Occipital lobe (tissue), 2 donors: ENCODE results near the gene ARID3A. TPM values are rescaled to one million over a fixed set of nuclear protein-coding genes. Genes with fewer than 3 reads are reported as not detected.
"Not testable (repeated sequence)": the region's sequence is repeated elsewhere in the genome, so short reads cannot be mapped to it uniquely, and the experiment has no call there.

Experiments used
- DNase-seq: peaks from one replicate; lab custom pipeline; 2025; lab: John Stamatoyannopoulos, UW
- total RNA-seq: library from RNA; depleted of rRNA; stranded (reverse); fragments of >200 nt; gene quantifications from one replicate; pipeline ENCODE4 v1.2.3, GENCODE V29; 2014

ARID3A gene
- total RNA-seq, 1 donor from 2014 or later: 8.0 TPM

DNA sequence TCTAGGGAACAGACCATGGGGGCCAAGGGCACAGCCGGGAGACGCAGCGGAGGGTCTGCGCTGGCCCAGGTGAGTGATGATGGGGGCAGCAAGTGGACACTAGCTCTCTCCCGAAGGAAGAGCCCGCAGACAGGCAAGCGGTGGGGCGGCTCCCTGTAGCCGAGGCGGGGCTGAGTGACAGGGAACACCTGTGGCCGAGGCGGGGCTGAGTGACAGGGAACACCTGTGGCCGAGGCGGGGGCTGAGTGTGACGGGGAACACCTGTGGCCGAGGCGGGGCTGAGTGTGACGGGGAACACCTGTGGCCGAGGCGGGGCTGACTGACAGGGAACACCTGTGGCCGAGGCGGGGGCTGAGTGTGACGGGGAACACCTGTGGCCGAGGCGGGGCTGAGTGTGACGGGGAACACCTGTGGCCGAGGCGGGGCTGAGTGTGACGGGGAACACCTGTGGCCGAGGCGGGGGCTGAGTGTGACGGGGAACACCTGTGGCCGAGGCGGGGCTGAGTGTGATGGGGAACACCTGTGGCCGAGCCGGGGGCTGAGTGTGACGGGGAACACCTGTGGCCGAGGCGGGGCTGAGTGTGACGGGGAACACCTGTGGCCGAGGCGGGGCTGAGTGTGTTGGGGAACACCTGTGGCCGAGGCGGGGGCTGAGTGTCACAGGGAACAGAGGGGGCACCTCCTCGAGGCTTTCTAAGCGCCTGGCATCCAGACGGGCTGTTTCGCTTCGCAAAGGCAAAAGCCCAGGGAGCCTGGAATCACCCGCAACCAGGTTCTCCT lies 34.2 kb upstream of the ARID3A start:
- not testable (repeated sequence) for DNase-seq

DNA sequence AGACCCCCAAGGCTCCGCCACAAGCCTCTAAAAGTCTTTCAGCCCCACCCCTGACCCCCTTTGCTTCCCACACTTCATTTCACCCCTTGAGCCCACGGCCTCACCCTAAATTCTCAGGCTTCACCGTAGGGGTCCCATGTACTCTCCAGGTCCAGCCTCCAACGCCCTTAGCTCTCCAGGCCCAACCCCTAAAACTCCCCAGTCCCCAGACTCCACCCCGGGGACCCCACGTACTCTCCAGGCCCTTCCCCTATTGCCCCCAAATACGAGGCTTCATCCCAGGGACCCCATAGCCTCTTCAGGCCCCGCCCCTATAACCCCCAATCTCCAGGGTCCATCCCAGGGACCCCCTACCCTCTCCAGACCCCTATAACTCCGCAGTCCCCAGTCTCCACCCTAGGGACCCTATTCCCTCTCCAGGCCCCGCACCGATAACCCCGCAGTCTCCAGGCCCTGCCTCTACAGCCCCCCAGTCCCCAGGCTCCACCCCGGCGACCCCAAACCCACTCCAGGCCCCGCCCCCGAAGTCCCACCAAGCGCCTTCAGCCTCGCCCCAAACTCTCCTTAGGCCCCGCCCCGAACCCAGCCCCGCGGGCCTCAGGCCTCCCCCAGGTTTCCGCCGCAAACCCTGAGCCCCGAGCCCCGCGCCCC lies 33.5 kb upstream of the ARID3A start:
- no peak for DNase-seq

GRCh38 chr19:892894-893689 lies 32.7 kb upstream of the ARID3A start, which contains the start of the genes MED16 and RNU6-9:
Gene MED16, minus strand, starts transcription at chr19:893187. Its CDS starts 2,056 bp downstream, at chr19:891131.
Gene RNU6-9, plus strand, starts transcription at chr19:893484.
- DNase-seq: peak; percentile 78

DNA sequence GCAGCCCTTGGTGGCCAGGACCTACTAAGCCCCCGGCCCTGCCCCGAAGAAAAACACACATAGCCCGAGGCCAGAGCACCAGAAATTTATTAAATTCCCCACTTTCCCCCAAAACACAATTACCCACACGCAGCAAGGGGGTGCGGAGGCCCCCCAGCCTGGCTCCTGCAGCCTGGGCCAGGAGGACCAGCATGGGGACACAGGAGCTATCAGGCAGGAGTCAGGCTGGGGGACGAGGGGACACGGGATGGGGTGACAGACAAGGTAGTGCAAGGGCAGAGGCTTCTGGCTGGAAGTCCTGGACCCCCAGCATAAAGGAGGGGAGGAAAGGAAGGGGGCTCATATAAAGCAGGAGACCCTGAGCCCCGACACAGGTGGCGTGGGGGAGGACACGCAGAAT lies 29.4 kb upstream of the ARID3A start:
- no peak for DNase-seq

DNA sequence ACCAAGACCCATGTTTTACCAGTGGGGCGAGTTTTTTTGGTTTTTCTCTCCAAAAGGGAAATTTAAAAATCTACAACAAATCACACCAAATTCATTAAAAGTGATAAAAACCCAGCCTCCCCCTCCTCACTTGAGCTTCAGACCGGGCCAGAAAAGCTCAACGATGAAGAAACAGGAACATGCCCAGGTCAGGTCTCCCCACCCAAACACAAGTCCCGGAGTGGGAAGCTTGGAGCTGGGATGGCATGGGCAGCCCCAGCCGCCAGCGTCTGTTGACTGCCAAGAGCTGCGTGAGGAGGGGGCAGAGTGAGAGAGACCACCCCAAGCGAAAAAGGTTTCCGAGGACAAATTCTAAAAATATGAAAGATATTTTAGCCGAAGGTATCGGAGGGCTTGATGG lies 28.8 kb upstream of the ARID3A start:
- no peak for DNase-seq

DNA sequence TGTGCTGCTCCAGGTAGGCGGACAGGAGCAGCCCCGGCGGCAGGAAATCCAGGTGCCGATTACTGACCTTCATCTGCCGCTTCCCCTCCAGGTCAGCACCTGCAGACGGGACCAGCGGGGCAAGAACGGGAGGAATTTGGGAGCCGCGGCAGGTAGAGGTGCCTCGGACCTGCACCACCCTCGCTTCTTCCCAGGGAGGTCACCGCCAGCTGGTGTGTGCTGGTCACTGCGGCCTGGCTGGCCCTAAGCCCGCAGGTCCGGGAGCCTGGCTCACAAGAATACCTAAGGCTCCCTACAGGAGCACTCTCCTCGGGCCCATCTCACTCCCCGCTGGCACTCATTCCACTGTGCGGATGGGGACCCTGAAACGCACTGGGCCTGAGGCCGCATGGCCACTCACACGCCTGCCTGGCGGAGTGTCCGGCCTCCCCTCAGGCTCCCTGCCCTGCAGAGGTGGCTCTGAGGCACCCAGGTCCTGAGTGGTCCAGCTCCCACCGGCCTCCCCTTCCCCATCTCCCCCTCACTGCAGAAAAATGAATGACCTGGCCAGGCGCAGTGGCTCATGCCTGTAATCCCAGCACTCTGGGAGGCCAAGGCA lies 28.3 kb upstream of the ARID3A start:
- DNase-seq: no peak

- DNase-seq: peak; percentile 61
Measured at GRCh38 chr19:898663-899062, 27.2 kb upstream of the ARID3A start.

GRCh38 chr19:899336-900042 lies 26.3 kb upstream of the ARID3A start:
- no peak for DNase-seq

GRCh38 chr19:900043-900301 lies 25.9 kb upstream of the ARID3A start:
- no peak for DNase-seq

GRCh38 chr19:900302-901111 lies 25.3 kb upstream of the ARID3A start:
- DNase-seq: no peak

DNA sequence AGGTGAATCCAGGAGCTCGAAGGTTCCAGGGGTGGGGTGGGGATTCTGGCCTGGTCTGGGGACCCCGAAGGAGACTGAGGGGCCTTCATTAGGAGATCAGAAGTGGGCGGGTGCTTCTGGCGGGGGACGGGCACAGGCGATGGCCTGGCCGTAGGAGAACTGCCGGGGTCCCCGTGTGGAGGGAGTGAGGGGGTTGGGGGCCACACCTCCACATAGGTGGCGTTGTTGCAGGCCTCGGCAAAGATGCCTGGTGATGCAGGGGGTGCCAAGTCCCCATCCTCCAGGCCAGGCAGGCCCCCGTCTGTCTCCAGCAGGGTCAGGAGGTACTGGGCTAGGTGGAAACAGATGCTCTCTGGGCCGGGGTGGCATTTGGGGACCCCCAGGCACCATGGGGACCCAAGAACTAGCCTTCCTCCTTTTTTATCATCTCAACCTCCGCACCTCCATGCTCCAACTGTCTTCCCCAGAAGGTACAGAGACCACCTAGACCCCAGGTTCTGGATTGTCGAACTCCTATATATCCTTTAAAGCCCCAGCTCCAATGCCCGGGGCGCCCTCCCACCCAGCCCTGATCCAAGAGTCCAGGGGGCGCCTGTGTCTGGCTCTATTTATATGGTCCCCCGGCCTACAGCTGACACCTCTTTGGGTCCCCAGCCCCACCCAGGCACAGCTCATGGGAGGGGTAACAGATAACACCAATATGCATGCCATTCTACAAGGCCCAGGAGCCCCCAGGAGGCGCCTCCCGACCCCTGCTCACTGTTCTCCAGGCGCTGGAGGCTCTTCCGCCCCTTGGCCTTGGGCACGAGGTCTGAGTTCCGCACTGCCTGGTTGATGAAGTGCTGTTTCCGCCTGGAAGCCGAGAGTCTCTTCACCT lies 24.4 kb upstream of the ARID3A start:
- DNase-seq: no peak

DNA sequence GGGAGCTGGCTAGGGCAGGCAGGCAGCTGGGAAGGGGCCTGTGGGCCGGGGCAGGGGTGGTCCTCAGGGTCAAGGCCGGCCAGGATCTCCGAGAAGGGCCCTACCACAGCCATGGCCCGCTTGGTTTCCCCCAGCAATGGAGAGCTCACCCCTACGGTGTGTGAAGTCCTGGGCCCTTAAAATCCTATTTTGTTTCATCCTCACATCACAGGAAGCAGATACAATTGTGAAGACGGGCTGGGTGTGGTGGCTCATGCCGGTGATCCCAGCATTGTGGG lies 23.8 kb upstream of the ARID3A start:
- no peak for DNase-seq

DNA sequence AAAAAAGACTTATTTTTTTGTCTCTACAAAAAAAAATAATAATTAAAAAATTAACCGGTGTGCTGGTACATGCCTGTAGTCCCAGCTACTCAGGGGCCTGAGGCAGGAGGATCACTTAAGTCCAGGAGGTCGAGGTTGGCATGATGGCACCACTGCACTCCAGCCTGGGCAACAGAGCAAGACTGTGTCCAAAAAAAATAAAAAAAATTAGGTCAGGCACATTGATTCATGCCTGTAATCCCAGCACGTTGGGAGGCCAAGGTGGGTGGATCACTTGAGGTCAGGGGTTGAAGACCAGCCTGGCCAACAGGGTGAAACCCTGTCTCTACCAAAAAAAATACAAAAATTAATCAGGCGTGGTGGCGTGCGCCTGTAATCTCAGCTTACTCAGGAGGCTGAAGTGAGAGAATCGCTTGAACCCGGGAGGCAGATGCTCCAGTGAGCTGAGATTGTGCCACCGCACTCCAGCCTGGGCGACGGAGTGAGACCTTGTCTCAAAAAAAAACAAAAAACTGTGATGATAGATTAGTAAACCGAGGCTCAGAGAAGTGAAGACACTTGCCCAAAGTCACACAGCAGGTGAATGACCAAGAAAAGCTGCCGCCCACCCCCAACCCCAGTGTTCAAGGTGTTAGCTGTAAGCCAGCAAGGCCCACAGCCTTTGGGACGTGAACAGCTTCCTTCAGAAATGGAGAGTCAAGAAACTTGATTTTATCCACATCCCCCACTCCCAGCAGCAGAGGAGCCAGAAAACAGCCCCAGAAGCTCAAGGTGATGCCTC lies 23.2 kb upstream of the ARID3A start:
- no peak for DNase-seq

GRCh38 chr19:903266-903797 lies 22.5 kb upstream of the ARID3A start:
- no peak for DNase-seq

- no peak for DNase-seq
Measured at GRCh38 chr19:904545-904944, 21.3 kb upstream of the ARID3A start.

DNA sequence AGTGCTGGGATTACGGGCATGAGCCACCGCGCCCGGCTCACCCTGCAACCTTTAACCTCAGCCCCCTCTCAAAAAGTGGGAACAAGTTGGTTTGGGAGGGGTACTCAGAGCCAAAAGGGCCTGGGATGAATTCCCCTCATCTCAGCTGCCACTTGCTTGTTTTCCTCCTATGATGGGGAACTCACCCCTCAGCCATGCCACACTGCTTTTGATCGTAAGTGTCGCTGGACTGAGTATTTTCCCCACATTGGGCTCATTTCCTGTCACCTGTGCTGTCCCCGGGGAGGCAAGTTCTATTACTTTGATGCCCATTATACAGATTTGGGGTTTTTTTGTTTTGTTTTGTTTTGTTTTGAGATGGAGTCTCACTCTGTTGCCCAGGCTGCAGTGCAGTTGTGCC lies 19.4 kb upstream of the ARID3A start:
- DNase-seq: no peak

DNA sequence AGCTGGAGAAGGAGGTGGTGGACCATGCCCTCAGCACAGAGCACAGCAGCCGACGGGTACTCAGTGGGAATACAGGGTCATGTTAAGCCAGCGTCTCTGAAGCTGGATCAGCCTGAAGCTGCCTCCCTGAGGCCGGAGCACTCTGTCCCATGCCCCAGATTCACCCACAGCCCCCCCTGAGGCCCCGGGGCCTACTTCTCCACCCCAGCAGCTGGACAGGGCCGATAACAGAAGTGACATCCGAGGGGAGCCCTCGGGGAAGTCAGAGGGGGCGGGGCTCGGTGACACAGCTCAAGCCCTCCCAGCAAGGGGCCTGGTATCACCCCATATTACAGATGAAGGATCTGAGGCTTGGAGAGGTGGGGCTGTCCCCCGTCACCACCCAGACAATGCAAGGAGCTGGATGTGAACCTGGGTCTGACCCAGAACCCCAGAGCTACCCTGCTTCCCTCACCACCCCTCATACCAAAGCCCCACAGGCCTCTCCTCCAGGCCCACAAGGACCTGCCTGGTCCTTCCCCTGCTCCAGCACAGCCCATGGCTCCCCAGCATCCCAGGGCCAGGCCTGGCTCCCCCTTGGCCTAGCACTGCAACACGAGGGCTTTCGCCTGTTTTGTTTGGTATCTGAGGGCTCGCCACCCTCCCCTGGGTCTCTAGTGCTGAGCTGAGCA lies 18.5 kb upstream of the ARID3A start:
- DNase-seq: no peak
